ENCODE data around the gene DNAJC11. TPM values are rescaled to one million over a fixed set of nuclear protein-coding genes. Genes with fewer than 3 reads are reported as not detected.
A peak's percentile ranks its signal among the peaks of the same experiment; 100 is the strongest.

The DNAJC11 gene
- total RNA-seq, 1 donor from 2014 or later: 17.9 TPM

- Histone ChIP-seq H3K27me3 (ENCODE audit: control insufficient read depth, insufficient read depth, low read length) (no peaks in the 10 kb centered on the region), H3K36me3 (ENCODE audit: control insufficient read depth, insufficient read depth, low read length) (peaks cover 42% of the 10 kb centered on the region), H3K4me3 (ENCODE audit: low read depth, low read length) (peak overlapping the region; percentile 99)
- no peak for FAIRE-seq
- peak; percentile 18 for TF ChIP-seq CTCF (IDR thresholded peaks at IDR 0.05; ENCODE audit: insufficient read depth, low read length, severe bottlenecking)
- peak; percentile 86 for DNase-seq (ENCODE audit: low read depth)
Measured at GRCh38 chr1:6599141-6599975, 102.3 kb downstream of the DNAJC11 start.

- no peaks in the 10 kb centered on the region for H3K27me3 ChIP-seq (ENCODE audit: control insufficient read depth, insufficient read depth, low read length)
- no peak overlapping the region for H3K4me3 ChIP-seq (ENCODE audit: low read depth, low read length)
- FAIRE-seq: no peak
- no peak for TF ChIP-seq CTCF (IDR thresholded peaks at IDR 0.05; ENCODE audit: insufficient read depth, low read length, severe bottlenecking)
- H3K36me3 ChIP-seq (ENCODE audit: control insufficient read depth, insufficient read depth, low read length): peaks cover 52% of the 10 kb centered on the region
- DNase-seq (ENCODE audit: low read depth): no peak
Measured at GRCh38 chr1:6597777-6598131, 103.9 kb downstream of the DNAJC11 start.

DNA sequence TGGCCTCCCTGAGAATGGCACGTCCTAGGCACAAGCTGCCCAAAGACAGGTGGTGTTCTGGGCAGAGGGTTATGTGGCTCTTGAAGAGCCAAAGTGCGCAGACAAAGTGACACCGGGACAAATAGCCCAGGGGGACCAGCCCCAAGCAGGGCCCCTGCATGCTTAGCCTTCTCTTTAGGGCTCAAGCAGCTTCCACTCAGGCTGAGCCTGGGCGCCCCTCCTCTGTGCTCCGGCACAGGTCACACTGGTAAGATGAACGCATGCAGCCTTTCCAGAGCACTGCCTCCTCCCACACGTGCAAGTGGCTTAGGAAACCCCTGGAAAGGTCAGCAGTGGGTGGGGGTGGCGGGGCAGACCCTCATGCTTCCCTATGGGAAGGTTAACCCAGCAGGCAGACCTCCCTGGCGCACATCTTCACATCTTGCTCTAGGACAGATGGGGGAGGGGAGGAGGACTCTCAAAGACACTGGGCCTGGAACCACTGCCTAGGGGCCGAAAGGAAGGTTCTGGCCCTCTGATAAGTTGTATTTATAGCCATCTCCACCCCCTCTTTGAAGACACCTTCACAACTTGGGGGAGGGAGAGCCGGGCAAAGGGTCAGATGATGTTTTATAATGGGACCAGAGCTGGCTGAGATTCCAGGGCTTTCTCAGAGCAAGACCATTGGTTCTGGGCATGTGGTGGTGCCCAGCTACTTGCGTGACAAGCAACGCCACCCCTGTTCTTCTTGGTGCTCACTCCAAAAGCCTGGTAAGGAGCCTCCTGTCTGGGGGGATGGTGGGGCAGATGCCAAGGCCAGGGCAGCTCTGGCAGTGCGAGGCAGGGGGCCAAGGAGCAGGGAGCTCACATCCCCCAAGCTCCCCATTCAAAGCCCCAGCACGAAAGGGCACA lies 104.5 kb downstream of the DNAJC11 start:
- TF ChIP-seq CTCF (IDR thresholded peaks at IDR 0.05; ENCODE audit: insufficient read depth, low read length, severe bottlenecking): no peak
- FAIRE-seq (no peak), DNase-seq (ENCODE audit: low read depth) (no peak)
- peaks cover 54% of the 10 kb centered on the region for H3K36me3 ChIP-seq (ENCODE audit: control insufficient read depth, insufficient read depth, low read length)
- H3K27me3 ChIP-seq (ENCODE audit: control insufficient read depth, insufficient read depth, low read length): no peaks in the 10 kb centered on the region
- H3K4me3 ChIP-seq (ENCODE audit: low read depth, low read length): no peak overlapping the region

DNA sequence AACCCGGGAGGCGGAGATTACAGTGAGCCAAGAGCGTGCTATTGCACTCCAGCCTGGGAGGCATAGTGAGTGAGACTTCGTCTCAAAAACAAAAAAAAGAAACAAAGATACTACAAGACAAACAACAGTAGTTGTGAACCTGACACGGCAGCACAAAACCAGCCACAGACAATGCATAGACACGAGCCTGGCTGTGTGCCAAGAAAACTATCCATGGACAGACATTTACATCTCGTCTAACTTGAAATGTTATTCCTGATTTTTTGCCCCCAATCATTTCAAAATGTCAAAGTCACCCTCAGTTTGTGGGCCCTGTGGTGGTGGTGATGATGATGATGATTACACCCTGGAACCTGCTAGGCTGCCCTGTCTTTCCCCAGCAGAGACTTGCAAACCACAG lies 105.3 kb downstream of the DNAJC11 start:
- H3K27me3 ChIP-seq (ENCODE audit: control insufficient read depth, insufficient read depth, low read length): no peaks in the 10 kb centered on the region
- no peak overlapping the region for H3K4me3 ChIP-seq (ENCODE audit: low read depth, low read length)
- FAIRE-seq (no peak), DNase-seq (ENCODE audit: low read depth) (no peak)
- TF ChIP-seq CTCF (IDR thresholded peaks at IDR 0.05; ENCODE audit: insufficient read depth, low read length, severe bottlenecking): no peak
- H3K36me3 ChIP-seq (ENCODE audit: control insufficient read depth, insufficient read depth, low read length): peaks cover 57% of the 10 kb centered on the region

DNA sequence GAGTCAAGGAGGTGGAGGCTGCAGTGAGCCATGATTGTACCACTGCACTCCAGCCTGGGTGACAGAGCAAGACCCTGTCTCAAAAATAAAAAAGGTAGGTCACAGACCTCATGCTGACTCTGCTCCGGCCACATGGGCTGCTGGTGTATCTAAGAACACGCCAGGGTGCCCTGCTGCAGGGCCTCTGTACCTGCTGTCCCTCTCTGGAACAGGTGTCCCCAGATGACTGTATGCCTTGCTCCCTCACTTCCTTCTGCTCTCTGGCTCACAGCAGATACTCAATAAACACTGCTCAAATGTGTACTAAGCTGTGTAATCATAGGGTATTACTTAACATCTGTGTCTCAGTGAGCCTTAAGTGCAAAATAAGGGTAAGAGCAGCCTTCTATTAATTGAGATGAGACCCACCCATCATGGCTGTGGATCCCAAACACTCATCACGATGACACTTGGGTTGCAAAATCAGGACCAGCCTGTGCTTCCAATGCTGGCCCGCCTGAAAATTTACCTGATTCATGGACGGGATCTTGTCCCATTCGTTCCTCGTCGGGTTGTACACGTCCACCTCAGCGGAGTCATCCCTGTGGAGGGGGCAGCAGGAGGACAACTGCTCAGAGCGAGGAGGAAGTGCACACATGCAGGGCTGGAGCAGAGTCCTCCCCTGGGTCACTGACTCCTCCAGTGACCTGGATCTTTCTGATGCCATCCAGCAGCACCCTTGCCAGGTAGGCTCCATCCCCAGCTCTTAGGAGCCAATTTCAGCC lies 106.5 kb downstream of the DNAJC11 start:
- DNase-seq (ENCODE audit: low read depth): no peak
- Histone ChIP-seq H3K27me3 (ENCODE audit: control insufficient read depth, insufficient read depth, low read length) (no peaks in the 10 kb centered on the region), H3K4me3 (ENCODE audit: low read depth, low read length) (no peak overlapping the region), H3K36me3 (ENCODE audit: control insufficient read depth, insufficient read depth, low read length) (peaks cover 57% of the 10 kb centered on the region)
- FAIRE-seq: peak; percentile 28
- no peak for TF ChIP-seq CTCF (IDR thresholded peaks at IDR 0.05; ENCODE audit: insufficient read depth, low read length, severe bottlenecking)

Data from bronchial epithelial cell (primary cell).